SK-N-DZ (cell line): ENCODE measurements around the gene KRT17.
"Not testable (repeated sequence)": the region's sequence is repeated elsewhere in the genome, so short reads cannot be mapped to it uniquely, and the experiment has no call there.

Source experiments
- DNase-seq: peaks from one replicate; pipeline ENCODE4 v3.0.0-alpha.2; 2015; ENCODE audit warnings: low spot score

The KRT17 gene

DNA sequence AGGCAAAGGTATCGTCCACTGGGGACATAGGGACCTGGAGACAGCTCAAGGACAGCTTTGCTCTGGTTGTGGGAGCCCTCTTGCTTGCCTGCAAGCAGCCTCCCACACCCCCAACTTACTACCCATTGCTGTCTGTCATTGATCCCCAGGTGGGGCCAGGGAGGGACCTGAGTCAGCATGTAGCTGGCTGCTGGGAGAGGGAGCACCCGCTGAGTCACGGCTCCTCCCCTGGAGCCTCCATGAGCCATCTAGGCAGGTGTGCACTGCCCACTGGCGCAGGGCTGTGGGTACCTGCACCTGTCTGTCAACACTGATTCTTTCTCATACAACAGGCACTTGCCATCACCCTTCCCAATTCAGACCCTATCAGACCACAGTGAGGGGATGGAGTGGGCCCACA, 47.6 kb downstream of the KRT17 start:
- not testable (repeated sequence) for DNase-seq

DNA sequence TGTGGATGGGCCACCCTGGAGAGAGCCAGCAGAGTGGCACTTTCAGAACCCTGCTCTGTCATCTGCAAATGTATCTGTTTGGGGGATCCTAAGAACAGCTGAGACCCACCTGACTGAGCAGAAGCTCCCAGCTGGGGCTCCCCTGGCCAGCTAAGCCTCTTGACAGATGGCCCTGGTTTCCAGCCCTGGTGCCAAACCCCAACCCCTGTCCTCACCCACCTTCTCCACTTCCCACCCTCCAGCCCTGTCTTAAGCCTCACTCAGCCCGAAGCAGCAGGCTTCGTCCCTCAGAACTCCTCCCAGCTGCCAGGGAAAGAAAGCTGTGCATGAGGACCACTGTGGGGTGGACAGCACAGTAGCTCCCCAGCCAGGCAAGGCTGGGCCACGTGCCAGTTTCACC, 49.0 kb downstream of the KRT17 start:
- no peak for DNase-seq

DNA sequence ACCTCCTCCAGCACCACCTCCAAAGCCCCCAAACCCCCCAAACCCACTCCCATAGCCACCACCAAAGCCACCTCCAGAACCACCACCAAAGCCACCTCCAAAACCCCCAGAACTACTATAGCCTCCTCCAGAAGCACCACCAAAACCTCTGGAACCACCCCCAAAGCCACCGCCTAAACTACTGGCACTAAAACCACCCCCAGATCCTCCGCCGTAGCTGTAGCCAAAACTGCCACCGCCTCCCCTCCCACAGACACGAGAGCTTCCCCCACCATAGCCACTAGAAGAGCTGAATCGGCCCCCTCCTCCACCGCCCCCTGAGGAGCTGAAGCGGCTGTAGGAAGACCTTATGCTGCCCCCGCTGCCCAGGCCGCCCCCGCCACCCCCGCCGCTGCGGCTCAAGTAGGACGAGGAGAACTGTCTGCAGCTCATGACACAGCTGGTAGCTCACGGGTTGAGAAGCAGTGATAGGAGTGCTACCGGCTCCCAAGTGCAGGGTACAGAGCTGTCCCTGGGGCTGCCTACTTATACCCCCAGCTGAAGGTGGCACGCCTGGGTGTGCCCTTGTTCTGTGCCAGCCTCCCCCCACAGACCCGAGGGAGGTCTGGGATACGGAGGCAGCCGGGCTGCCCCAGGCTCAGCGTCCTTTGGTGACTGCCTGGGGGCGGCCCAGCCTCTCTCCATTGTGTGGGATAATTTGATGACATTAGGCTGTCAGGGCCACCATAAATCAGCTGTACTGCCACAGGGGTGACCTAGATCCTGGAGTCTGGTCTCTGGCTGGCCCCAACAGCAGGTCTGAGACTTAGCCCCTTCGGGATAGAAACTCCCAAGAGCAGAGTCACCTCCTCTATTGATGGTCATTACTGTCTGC, 52.6 kb downstream of the KRT17 start, which contains the start of gene KRT9:
KRT9 (minus strand) TSS at position 499 of the 874 bp plus-strand sequence; CDS start at position 432, 67 bp downstream.
- peak; percentile 65 for DNase-seq
